HCEC 1CT (cell line): ENCODE results near the gene REEP5.
A peak's percentile ranks its signal among the peaks of the same experiment; 100 is the strongest.
"Not testable (repeated sequence)": the region's sequence is repeated elsewhere in the genome, so short reads cannot be mapped to it uniquely, and the experiment has no call there.

Experiments
- DNase-seq: peaks from one replicate; pipeline ENCODE4 v3.0.0-alpha.2; 2017

Gene REEP5

GRCh38 chr5:112921833-112922817 is at the start of gene REEP5:
Gene REEP5 (minus strand): TSS chr5:112922227. CDS start chr5:112922190, 37 bp downstream.
- peak; percentile 84 for DNase-seq

- DNase-seq: no peak
These were observed 49.2 kb upstream of the REEP5 start for GRCh38 chr5:112971276-112971675.

DNA sequence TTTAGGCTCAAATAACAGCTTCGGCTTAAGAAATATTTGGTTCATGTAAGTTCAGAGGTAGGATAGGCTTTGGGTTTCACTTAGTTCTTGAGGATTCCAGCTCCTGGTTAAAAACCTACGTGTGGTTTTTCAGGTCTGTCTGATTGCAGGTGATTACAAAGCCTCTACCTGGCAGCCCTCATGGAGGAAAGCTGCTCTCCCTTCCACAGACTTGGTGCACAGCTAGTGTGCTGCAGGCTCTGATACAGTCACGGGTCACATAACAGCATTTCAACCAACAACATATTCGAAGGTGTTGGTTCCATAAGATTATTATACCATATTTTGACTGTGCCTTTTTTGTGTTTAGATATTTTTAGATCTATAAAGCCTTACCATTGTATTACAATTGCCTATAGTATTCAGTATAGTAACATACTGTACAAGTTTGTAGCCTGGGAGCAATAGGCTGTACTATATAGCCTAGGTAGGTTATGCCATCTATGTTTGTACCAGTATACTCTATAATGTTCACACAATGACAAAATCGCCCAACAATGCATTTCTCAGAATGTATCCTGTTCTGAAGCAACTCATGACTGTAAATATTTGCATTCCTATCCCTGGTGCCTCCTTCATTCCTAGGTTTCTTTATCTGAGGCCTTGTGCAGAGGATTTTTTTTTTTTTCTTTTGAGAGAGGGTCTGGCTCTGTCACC is 46.5 kb upstream of the REEP5 start:
- DNase-seq: peak; percentile 36

DNA sequence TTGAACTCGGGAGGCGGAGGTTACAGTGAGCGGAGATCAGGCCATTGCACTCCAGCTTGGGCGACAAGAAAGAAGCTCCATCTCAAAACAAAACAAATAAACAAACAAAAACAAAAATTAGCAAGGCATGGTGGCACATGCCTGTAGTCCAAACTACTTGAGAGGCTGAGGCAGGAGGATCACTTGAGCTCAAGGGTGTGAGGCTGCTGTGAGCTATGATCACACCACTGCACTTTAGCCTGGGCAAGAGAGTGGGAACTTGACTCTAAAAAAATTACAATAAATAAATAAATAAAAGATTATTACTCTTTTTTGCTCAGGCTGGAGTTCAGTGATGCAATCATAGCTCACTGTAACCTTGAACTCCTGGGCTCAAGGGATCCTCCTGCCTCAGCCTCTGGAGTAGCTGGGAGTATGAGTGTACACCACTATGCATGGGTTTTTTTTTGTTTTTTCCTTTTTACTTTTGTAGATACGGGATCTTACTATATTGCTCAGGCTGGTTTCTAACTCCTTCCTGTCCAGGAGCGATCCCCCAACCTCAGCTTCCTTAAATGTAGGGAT is 45.6 kb upstream of the REEP5 start:
- DNase-seq: no peak

GRCh38 chr5:112965733-112966306 is 43.8 kb upstream of the REEP5 start:
- DNase-seq: no peak

DNA sequence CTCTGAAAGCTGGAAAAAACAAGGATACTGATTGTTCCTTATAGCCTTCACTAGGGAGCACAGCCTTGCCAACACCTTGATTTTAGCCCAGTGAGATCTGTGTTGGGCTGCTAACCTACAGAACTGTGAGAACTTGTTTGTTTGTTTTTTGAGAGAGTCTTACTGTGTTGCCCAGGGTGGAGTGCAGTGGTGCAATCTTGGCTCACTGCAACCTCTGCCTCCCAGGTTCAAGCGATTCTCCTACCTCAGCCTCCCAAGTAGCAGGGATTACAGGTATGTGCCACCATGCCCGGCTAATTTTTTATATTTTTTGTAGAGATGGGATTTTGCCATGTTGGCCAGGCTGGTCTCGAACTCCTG is 41.3 kb upstream of the REEP5 start:
- DNase-seq: not testable (repeated sequence)

- no peak for DNase-seq
These were observed 39.0 kb upstream of the REEP5 start for GRCh38 chr5:112960863-112961504.

GRCh38 chr5:112960315-112960714 is 38.3 kb upstream of the REEP5 start:
- DNase-seq: no peak

DNA sequence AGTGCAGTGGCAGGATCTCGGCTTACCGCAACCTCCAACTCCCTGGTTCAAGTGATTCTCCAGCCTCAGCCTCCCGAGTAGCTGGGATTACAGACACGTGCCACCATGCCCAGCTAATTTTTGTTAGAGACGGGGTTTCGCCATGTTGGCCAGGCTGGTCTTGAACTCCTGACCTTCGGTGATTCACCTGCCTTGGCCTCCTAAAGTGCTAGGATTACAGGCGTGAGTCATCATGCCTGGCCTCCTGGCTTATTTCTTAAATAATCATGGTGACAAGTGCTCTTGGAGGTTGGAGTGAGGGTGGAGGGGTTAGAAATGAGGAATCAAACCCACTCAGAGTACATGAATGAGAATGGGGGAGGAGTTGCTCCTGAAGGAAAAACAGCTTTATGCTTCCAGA is 37.8 kb upstream of the REEP5 start:
- peak; percentile 83 for DNase-seq

DNA sequence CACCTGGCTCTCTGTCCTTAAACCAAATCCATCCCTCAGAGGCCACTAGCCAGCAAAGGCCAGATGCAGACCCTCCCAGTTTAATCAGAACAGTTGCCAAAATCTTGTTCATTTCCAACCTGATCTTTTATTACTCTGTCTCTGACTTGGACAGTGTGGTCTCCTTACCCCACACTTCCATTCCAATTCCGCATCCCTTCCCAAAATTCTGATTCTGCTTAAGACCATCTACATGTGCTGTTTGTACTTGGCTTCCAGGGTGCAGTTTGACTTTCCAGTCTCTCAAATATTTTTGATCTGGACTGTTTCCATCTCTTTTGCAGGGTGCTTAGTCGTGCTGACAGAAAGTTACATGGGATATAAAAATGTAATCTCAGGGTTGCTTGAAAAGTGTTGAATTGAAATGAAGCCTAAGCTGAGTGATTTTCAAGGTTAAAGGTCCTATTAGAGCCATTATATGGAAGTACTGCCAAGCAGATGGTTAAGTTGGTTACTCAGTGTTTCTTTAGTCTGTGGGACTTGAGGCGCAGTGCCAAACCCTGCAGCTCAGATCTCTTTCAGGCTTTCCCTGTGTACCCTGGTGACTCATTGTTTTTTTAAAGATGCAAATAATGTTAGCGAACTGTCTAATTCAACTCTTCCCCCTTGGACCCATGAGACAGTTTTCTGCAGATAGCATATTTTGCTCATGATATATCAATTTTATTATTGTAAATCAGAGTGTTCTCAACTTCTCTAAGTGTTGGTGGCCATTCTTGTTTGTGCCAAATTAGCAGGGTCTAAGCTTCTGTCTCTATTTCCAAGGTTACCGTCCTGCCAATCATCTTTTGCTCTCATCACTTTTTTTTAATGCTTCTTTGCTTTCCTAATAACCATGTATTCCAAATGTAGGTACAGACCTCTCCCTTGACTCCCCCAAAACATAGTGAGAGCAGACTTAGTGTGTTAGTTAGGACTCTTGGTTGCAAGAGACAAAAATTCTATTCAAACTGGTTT is 36.4 kb upstream of the REEP5 start:
- DNase-seq: peak; percentile 95

- DNase-seq: no peak
These were observed 35.2 kb upstream of the REEP5 start for GRCh38 chr5:112957036-112957808.

DNA sequence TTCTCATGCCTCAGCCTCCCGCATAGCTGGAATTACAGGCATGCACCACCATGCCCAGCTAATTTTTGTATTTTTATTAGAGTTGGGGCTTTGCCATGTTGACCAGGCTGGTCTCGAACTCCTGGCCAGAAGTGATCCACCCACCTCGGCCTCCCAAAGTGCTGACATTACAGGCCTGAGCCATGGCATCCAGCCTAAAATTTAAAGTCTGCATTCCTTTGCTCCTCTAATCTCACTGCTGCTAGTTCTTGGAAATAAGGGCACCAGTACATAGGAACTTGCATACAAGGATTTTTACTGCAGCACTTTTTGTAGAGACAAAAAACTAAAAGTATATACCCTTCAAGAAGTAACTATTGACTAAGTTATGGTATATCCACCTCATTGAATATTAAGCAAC is 34.6 kb upstream of the REEP5 start:
- DNase-seq: no peak

GRCh38 chr5:112951124-112951702 is 29.2 kb upstream of the REEP5 start:
- no peak for DNase-seq

- DNase-seq: peak; percentile 27
These were observed 26.4 kb upstream of the REEP5 start for GRCh38 chr5:112948458-112948857.

- no peak for DNase-seq
These were observed 18.6 kb upstream of the REEP5 start for GRCh38 chr5:112940670-112941069.

DNA sequence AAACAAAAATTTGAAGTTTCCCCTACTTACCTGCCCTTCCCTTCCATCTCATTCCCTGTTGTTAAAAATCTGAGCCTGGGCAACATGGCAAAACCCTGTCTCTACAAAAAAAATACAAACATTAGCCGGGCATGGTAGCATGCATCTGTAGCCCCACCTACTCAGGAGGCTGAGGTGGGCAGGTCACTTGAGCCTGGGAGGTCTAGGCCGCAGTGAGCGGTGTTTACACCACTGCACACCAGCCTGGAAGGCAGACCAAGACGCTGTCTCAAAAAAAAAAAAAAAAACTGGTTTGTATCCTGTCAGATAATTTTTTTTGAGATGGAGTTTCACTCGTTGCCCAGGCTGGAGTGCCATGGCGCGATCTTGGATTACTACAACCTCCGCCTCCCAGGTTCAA is 16.3 kb upstream of the REEP5 start:
- no peak for DNase-seq

DNA sequence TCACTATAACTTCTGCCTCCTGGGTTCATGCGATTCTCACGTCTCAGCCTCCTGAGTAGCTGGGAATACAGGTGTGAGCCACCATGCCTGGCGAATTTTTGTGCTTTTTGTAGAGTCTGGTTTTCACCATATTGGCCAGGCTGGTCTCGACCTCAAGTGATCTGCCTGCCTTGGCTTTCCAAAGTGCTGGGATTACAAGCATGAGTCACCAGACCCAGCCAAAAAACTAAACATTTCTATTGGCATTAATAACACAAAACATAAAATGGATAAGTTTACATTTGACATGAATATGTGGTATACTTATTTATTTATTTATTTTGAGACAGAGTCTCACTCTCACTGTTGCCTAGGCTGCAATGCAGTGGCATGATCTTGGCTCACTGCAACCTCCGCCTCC is 13.6 kb upstream of the REEP5 start:
- DNase-seq: peak; percentile 53

DNA sequence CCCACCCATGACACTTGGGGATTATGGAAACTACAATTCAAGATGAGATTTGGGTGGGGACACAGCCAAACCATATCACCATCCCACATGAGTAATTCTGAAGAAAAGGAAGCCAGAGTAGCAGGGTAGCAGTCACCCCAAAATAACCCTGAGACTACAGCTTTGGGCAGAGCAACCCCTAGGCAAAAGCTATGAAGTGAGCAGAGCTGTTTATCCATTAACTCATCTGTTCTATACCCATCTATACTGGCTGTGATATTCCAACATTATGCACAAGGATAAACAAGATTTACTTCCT is 12.3 kb upstream of the REEP5 start:
- no peak for DNase-seq

DNA sequence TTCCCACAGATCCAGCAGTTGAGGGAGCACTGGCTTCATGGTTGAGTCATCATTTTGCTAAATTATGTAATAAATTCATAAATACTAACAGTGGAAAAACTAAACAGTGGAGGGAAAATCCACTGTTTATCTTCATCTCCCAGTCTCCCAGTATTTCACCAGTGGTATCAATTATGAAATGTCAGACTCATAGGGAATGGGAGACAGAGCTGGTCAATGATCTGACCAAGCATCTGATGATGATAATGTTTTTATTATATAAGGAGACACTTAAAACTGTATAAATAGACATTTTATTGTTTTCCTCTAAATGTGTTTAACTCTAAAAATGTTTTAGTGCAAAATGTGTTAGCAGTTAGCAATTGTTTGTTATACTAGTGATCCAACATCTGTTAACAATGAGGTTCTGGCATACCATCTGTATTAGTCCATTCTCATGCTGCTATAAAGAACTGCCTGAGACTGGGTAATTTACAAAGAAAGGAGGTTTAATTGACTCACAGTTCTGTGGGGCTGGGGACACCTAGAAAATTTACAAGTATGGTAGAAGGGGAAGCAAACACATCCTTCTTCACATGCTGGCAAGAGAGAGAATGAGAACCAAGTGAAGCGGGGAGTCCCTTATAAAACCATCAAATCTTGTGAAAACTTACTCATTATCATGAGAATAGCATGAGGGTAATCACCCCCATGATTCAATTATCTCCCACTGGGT is 11.8 kb upstream of the REEP5 start:
- DNase-seq: peak; percentile 78

DNA sequence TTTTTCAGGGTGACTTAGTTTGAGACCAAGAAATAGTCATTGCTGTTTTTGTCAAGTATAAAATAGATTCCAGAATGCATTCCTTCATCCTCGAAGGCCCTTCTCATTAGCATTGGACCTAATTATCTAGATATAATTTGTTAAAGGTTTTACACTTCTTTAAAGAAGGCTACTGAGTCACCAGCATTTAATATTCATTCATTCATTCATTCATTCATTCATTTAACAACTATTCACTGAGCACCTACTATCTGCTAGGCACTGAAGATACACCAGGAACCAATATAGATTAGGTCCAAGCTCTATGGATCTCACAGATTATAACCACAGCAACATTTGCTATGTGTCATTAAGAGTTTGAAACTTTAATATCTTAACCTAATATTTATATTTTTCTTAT is 11.1 kb upstream of the REEP5 start:
- no peak for DNase-seq
